OCI-LY1 (cell line): ENCODE results near the gene STK39.
A peak's percentile ranks its signal among the peaks of the same experiment; 100 is the strongest.

Experiments used
- H2AFZ ChIP-seq: fragments of 200-600 bp; sonication (generic), shearing (Covaris generic); 2 replicates; pipeline ENCODE4 v1.6.0; 2014; ENCODE audit warnings: antibody characterized with exemption, mild to moderate bottlenecking, low read length
- H3F3A ChIP-seq: fragments of 200-600 bp; sonication (generic), shearing (Covaris generic); 2 replicates; pipeline ENCODE4 v1.6.0; 2014; ENCODE audit warnings: mild to moderate bottlenecking, antibody characterized with exemption, low read length, moderate library complexity; ENCODE audit not compliant: insufficient read depth
- H3K27ac ChIP-seq: fragments of 200-600 bp; sonication (generic); 2 replicates; pipeline ENCODE4 v1.5.1; 2014; ENCODE audit warnings: low read length, mixed run types, mild to moderate bottlenecking, low read depth; ENCODE audit not compliant: poor library complexity, severe bottlenecking
- H3K27me3 ChIP-seq: fragments of 200-600 bp; sonication (generic); 2 replicates; pipeline ENCODE4 v1.6.0; 2014; ENCODE audit warnings: antibody characterized with exemption, mild to moderate bottlenecking, low read length, moderate library complexity; ENCODE audit not compliant: insufficient read depth
- H3K36me3 ChIP-seq: fragments of 200-600 bp; sonication (generic); 2 replicates; pipeline ENCODE4 v1.6.1; 2014; ENCODE audit warnings: mild to moderate bottlenecking, antibody characterized with exemption, low read length, moderate library complexity, mixed read lengths; ENCODE audit not compliant: insufficient read depth
- H3K4me1 ChIP-seq: fragments of 200-600 bp; sonication (generic); 2 replicates; pipeline ENCODE4 v1.5.1; 2014; ENCODE audit warnings: mild to moderate bottlenecking, low read length, moderate library complexity; ENCODE audit not compliant: insufficient read depth, severe bottlenecking
- H3K4me2 ChIP-seq: fragments of 200-600 bp; sonication (generic), shearing (Covaris generic); 2 replicates; pipeline ENCODE4 v1.6.1; 2014; ENCODE audit warnings: low read length
- H3K4me3 ChIP-seq: fragments of 200-600 bp; sonication (generic); 2 replicates; pipeline ENCODE4 v1.5.1; 2014; ENCODE audit warnings: low read length, low read depth, mild to moderate bottlenecking, mixed read lengths; ENCODE audit not compliant: poor library complexity, severe bottlenecking
- H3K79me2 ChIP-seq: fragments of 200-600 bp; shearing (Covaris generic); 2 replicates; pipeline ENCODE4 v1.6.1; 2016; ENCODE audit warnings: mixed run types, low read length, mixed read lengths; ENCODE audit not compliant: insufficient read depth
- H3K9ac ChIP-seq: fragments of 200-600 bp; sonication (generic), shearing (Covaris generic); 2 replicates; pipeline ENCODE4 v1.6.1; 2014; ENCODE audit warnings: mild to moderate bottlenecking, low read length, mixed read lengths
- H3K9me2 ChIP-seq: fragments of 200-600 bp; sonication (generic), shearing (Covaris generic); 2 replicates; pipeline ENCODE4 v1.6.1; 2014; ENCODE audit warnings: low read depth, mild to moderate bottlenecking, low read length, mixed read lengths
- H3K9me3 ChIP-seq: fragments of 200-600 bp; shearing (Covaris generic); 2 replicates; pipeline ENCODE4 v1.6.1; 2014; ENCODE audit warnings: low read length, mixed read lengths
- H4K20me1 ChIP-seq: fragments of 200-600 bp; sonication (generic), shearing (Covaris generic); 2 replicates; pipeline ENCODE4 v1.6.0; 2016; ENCODE audit warnings: mild to moderate bottlenecking, low read length; ENCODE audit not compliant: insufficient read depth
- CTCF ChIP-seq: fragments of 200-600 bp; sonication (generic), shearing (Covaris generic); IDR thresholded peaks from 2 replicates; pipeline ENCODE4 v1.5.1; 2017; ENCODE audit warnings: mild to moderate bottlenecking, antibody characterized with exemption, low read length, moderate library complexity, mixed read lengths
- EZH2 ChIP-seq: fragments of 200-600 bp; sonication (generic), shearing (Covaris generic); IDR thresholded peaks from 2 replicates; pipeline ENCODE4 v1.8.0; 2017; ENCODE audit warnings: borderline replicate concordance, mixed run types, mild to moderate bottlenecking, antibody characterized with exemption, low read length, moderate library complexity, mixed read lengths

The STK39 gene

GRCh38 chr2:168210895-168211570, 36.4 kb downstream of the STK39 start:
- TF ChIP-seq EZH2: no peak
- TF ChIP-seq CTCF: no peak
- Histone ChIP-seq H4K20me1 (no peaks in the 10 kb centered on the region), H2AFZ (no peak overlapping the region), H3K9ac (no peak overlapping the region), H3K27me3 (no peaks in the 10 kb centered on the region), H3K9me2 (no peaks in the 10 kb centered on the region), H3K79me2 (no peaks in the 10 kb centered on the region), H3K27ac (peak overlapping the region; percentile 14), H3F3A (no peaks in the 10 kb centered on the region), H3K9me3 (no peaks in the 10 kb centered on the region), H3K36me3 (no peaks in the 10 kb centered on the region; the same call in 1 of the 2 replicates), H3K4me3 (no peak overlapping the region), H3K4me2 (0 out of 2 replicates have a peak overlapping the region, but pooled peaks have one; percentile 27), H3K4me1 (peaks cover 24% of the 10 kb centered on the region)

GRCh38 chr2:168210216-168210894, 37.0 kb downstream of the STK39 start:
- Histone ChIP-seq H3K27me3 (no peaks in the 10 kb centered on the region), H2AFZ (no peak overlapping the region), H3F3A (no peaks in the 10 kb centered on the region), H3K4me1 (peaks cover 24% of the 10 kb centered on the region), H3K36me3 (no peaks in the 10 kb centered on the region; the same call in 1 of the 2 replicates), H3K9me2 (no peaks in the 10 kb centered on the region), H3K79me2 (no peaks in the 10 kb centered on the region), H3K4me2 (no peak overlapping the region), H3K9me3 (no peaks in the 10 kb centered on the region), H4K20me1 (no peaks in the 10 kb centered on the region), H3K27ac (no peak overlapping the region), H3K4me3 (no peak overlapping the region), H3K9ac (no peak overlapping the region)
- TF ChIP-seq EZH2: no peak
- no peak for TF ChIP-seq CTCF

- no peak overlapping the region for H3K27ac ChIP-seq
- H4K20me1 ChIP-seq: no peaks in the 10 kb centered on the region
- H3K9me3 ChIP-seq: no peaks in the 10 kb centered on the region
- no peak overlapping the region for H3K4me3 ChIP-seq
- H3K9me2 ChIP-seq: no peaks in the 10 kb centered on the region
- no peaks in the 10 kb centered on the region; the same call in 1 of the 2 replicates for H3K36me3 ChIP-seq
- no peaks in the 10 kb centered on the region for H3F3A ChIP-seq
- no peak overlapping the region for H2AFZ ChIP-seq
- TF ChIP-seq EZH2 (no peak), CTCF (no peak)
- no peaks in the 10 kb centered on the region for H3K79me2 ChIP-seq
- H3K27me3 ChIP-seq: no peaks in the 10 kb centered on the region
- no peak overlapping the region for H3K9ac ChIP-seq
- no peak overlapping the region for H3K4me2 ChIP-seq
- peaks cover 24% of the 10 kb centered on the region for H3K4me1 ChIP-seq
These were observed 38.7 kb downstream of the STK39 start for GRCh38 chr2:168208652-168209051.
